K562 (cell line): ENCODE results near the gene TRMT112. TPM values are rescaled to one million over a fixed set of nuclear protein-coding genes. Genes with fewer than 3 reads are reported as not detected.

Source experiments
- ATAC-seq: fragments of 200-7000 bp; cut with Tn5 transposase; 3 replicates; pipeline ENCODE4 v1.9.1; 2020; ENCODE audit warnings: moderate library complexity
- BruUV-seq: library from RNA; stranded (reverse); fragments of 400-500 nt; replicated peaks from 2 replicates; lab custom pipeline; 2021; lab: Mats Ljungman, UMichigan
- CTCF ChIA-PET: fragments of 300-600 bp; formaldehyde crosslinking; extraction: SDS; loops from one replicate; lab custom pipeline; 2021; ENCODE audit warnings: low intra/inter-chr PET ratio; lab: Yijun Ruan, JAX
- POLR2A ChIA-PET: fragments of 300-600, 350-650 bp; sonication (Branson Sonifier 250); formaldehyde crosslinking; extraction: SDS; loops from one replicate; lab custom pipeline; 2021; ENCODE audit warnings: antibody characterized with exemption, inconsistent platforms; lab: Yijun Ruan, JAX
- DNase-seq, 4 experiments: peaks; one replicate each; pipeline versions ENCODE4 v3.0.0 to v3.0.0-alpha.2; 2011 to 2018; ENCODE audit warnings: low spot score in 3 of 4, mixed read lengths in 3 of 4; ENCODE audit errors: extremely low read depth in 1 of 4
- FAIRE-seq: peaks from 2 replicates; lab custom pipeline; 2011; peaks lifted over from hg19 to GRCh38; lab: Jason Lieb, UNC
- H2AFZ ChIP-seq: 2 replicates; pipeline ENCODE4 v1.6.0; 2011; ENCODE audit warnings: low read depth, low read length, control low read depth, inconsistent platforms
- H3K27ac ChIP-seq: fragments of 200-600 bp; 3 replicates; pipeline ENCODE4 v1.8.0; 2011; ENCODE audit warnings: low read depth, mild to moderate bottlenecking, control low read depth, inconsistent platforms, low read length, moderate library complexity, mixed read lengths; ENCODE audit errors: extremely low read depth
- H3K27me3 ChIP-seq, 2 experiments: fragments of 300-600 bp in 1 of 2; 2 replicates in 1 of 2; 3 replicates in 1 of 2; pipeline versions ENCODE4 v1.6.0 to v1.8.0; 2011; ENCODE audit warnings: inconsistent platforms in 2 of 2, low read length in 2 of 2, mild to moderate bottlenecking in 1 of 2, mixed read lengths in 1 of 2, moderate library complexity in 1 of 2; ENCODE audit not compliant: control insufficient read depth in 2 of 2, insufficient read depth in 2 of 2
- H3K36me3 ChIP-seq: fragments of 300-600 bp; 3 replicates; pipeline ENCODE4 v1.8.0; 2011; ENCODE audit warnings: mild to moderate bottlenecking, low read length, inconsistent platforms; ENCODE audit not compliant: control insufficient read depth, insufficient read depth
- H3K4me1 ChIP-seq, 2 experiments: fragments of 200-600 bp in 1 of 2; replicated peaks in 1 of 2; 2 replicates in 1 of 2; 3 replicates in 1 of 2; pipeline versions ENCODE4 v1.5.1 to v1.8.0; 2011; ENCODE audit warnings: inconsistent platforms in 2 of 2, low read length in 2 of 2, mild to moderate bottlenecking in 1 of 2, mixed read lengths in 1 of 2, moderate library complexity in 1 of 2; ENCODE audit not compliant: control insufficient read depth in 2 of 2, insufficient read depth in 2 of 2
- H3K4me2 ChIP-seq: 2 replicates; pipeline ENCODE4 v1.6.1; 2011; ENCODE audit warnings: low read length, control low read depth, inconsistent platforms, mixed read lengths; ENCODE audit not compliant: insufficient read depth
- H3K4me3 ChIP-seq: fragments of 200-600 bp; sonication (generic), shearing (Covaris generic); 2 replicates; pipeline ENCODE4 v1.5.1; 2016; ENCODE audit warnings: control low read depth, inconsistent platforms
- H3K79me2 ChIP-seq: fragments of 200-600 bp; 3 replicates; pipeline ENCODE4 v1.8.0; 2011; ENCODE audit warnings: low read length, inconsistent platforms; ENCODE audit not compliant: control insufficient read depth, insufficient read depth
- H3K9ac ChIP-seq, 2 experiments: 2 replicates each; pipeline versions ENCODE4 v1.6.0 to v1.6.1; 2011; ENCODE audit warnings: low read depth in 2 of 2, low read length in 2 of 2, control low read depth in 1 of 2, inconsistent platforms in 1 of 2, mild to moderate bottlenecking in 1 of 2, mixed read lengths in 1 of 2; ENCODE audit not compliant: insufficient read depth in 1 of 2
- H3K9me1 ChIP-seq: one replicate; pipeline ENCODE4 v1.6.0; 2011; ENCODE audit warnings: inconsistent platforms, mild to moderate bottlenecking, low read length, moderate library complexity; ENCODE audit not compliant: control insufficient read depth, insufficient read depth
- H3K9me3 ChIP-seq: replicated peaks from 2 replicates; pipeline ENCODE4 v1.5.1; 2011; ENCODE audit warnings: low read depth, low read length, inconsistent platforms; ENCODE audit not compliant: control insufficient read depth, insufficient read depth
- H4K20me1 ChIP-seq: replicated peaks from 2 replicates; pipeline ENCODE4 v1.6.1; 2011; ENCODE audit warnings: low read length, inconsistent platforms, mixed read lengths; ENCODE audit not compliant: control insufficient read depth, insufficient read depth
- CBX3 ChIP-seq, 2 experiments: IDR thresholded peaks; 1 replicate in 1 of 2; 2 replicates in 1 of 2; pipeline ENCODE4 v1.6.1; 2012; ENCODE audit warnings: inconsistent platforms in 2 of 2, low read length in 2 of 2, borderline replicate concordance in 1 of 2, control low read depth in 1 of 2
- HCFC1 ChIP-seq: IDR thresholded peaks from 2 replicates; pipeline ENCODE4 v1.6.1; 2012; ENCODE audit warnings: low read depth, low read length, improper control_type of control experiment
- NCOA1 ChIP-seq: fragments of 450-650 bp; IDR thresholded peaks from 2 replicates; pipeline ENCODE4 v1.6.1; 2016; ENCODE audit warnings: low read depth
- WGBS: fragments of 100-300 bp; shearing (Covaris generic); methylation state at CpG from one replicate; pipeline ENCODE4 v1.1.6; 2016; ENCODE audit warnings: low coverage, mixed read lengths; ENCODE audit not compliant: insufficient coverage; ENCODE audit errors: missing lambda C conversion rate; 5-methylcytosine and 5-hydroxymethylcytosine counted together
- in situ Hi-C: fragments of 300-500 bp; cut with MboI; formaldehyde crosslinking; loops from 4 replicates; pipeline ENCODE4 v1.15.0; 2018; ENCODE audit warnings: inconsistent platforms, mixed read lengths
- intact Hi-C: fragments of 100-400 bp; cut with micrococcal nuclease; formaldehyde crosslinking; loops from 2 replicates; pipeline ENCODE4 v1.14.2; 2022
- polyA plus RNA-seq, 8 experiments: library from polyadenylated mRNA; depleted of rRNA in 4 of 8; stranded (reverse) in 5 of 8; unstranded in 3 of 8; fragments of >200 nt; fragmentation: Nextera tagmentation in 2 of 8; fragmentation: Illumina TruSeq in 1 of 8; extraction: Ambion mirVana in 2 of 8; extraction: Trizol in 1 of 8; gene quantifications; 2 replicates each; pipeline versions ENCODE4 v1.2.1 to v1.2.3, GENCODE V29; 2011 to 2014; ENCODE audit warnings: inconsistent platforms in 1 of 8, missing spikeins in 1 of 8
- total RNA-seq, 7 experiments: library from RNA; depleted of rRNA in 6 of 7; stranded (reverse); fragments of >200 nt in 6 of 7; fragmentation: Illumina TruSeq in 2 of 7; extraction: Trizol in 2 of 7; gene quantifications; 2 replicates each; pipeline versions ENCODE4 v1.2.1 to v1.2.3, GENCODE V29; 2011 to 2021; ENCODE audit warnings: low replicate concordance in 1 of 7
- TF ChIP-seq, protein P1 (sequence below), 3 experiments: IDR thresholded peaks in 2 of 3; conservative IDR thresholded peaks in 1 of 3; 2 replicates each; pipeline ENCODE4 v1.5.1; 2011 to 2012; ENCODE audit warnings: low read length in 3 of 3, mild to moderate bottlenecking in 3 of 3, control low read depth in 2 of 3, improper control_type of control experiment in 1 of 3, inconsistent platforms in 1 of 3, low read depth in 1 of 3, mixed read lengths in 1 of 3, moderate library complexity in 1 of 3; ENCODE audit not compliant: insufficient read depth in 2 of 3
- TF ChIP-seq, protein P2 (sequence below): fragments of 450-650 bp; IDR thresholded peaks from 2 replicates; pipeline ENCODE4 v1.6.1; 2016; ENCODE audit warnings: low read depth

The TRMT112 gene
- total and polyA plus RNA-seq, 9 of the 15 experiments (the other 6 are each of a cell fraction or from before 2014, with no cell fraction given), result 162 to 444 (median 300) TPM

DNA sequence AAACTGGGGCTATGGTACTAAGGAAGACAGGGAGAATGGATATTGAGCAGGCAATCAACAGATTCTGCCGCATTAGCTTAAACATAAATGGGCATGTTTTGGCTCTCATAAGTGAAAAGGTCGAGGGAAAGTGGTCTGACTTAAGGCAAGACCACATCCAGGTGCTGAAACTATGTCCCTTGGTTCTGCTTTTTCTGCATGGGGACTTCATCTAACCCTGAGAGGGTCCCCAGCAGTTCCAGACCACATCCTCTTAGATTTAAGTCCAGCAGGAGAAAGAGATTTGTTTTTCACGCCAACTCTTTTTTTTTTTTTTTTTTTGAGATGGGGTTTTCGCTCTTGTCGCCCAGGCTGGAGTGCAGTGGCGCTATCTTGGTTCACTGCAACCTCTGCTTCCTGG lies 47.1 kb upstream of the TRMT112 start:
- H3K27ac ChIP-seq, result no peak overlapping the region
- H3K27me3 ChIP-seq, result no peaks in the 10 kb centered on the region
- H3K4me3 ChIP-seq, result no peak overlapping the region
- ATAC-seq, result no peak
- no peak for DNase-seq
- no peaks in the 10 kb centered on the region for H4K20me1 ChIP-seq
- no peak overlapping the region for H2AFZ ChIP-seq
- WGBS, result 81% methylated on average over 3 of the region's 6 CpGs
- ChIA-PET POLR2A (interaction anchor here (0.6 kb wide), 1 partner anchor 969 kb away, joined by 4 read pairs; no protein-coding TSS in a partner anchor), CTCF (no interaction called here)
- peaks cover 2 to 17% of the 10 kb centered on the region in 2 experiments; a peak in 2 of 5 replicates for H3K4me1 ChIP-seq
- H3K9me3 ChIP-seq, result no peaks in the 10 kb centered on the region
- no peak overlapping the region for H3K4me2 ChIP-seq
- H3K36me3 ChIP-seq, result peaks cover 79% of the 10 kb centered on the region; the same call in 2 of the 3 replicates
- no peaks in the 10 kb centered on the region for H3K9me1 ChIP-seq
- H3K79me2 ChIP-seq, result peaks cover 5% of the 10 kb centered on the region
- no TSS peak for BruUV-seq
- H3K9ac ChIP-seq, result no peak overlapping the region
- intact Hi-C loops (no loop called here), in situ Hi-C loops (no loop called here)
- no peak for FAIRE-seq
- TF ChIP-seq HCFC1 (no peak), NCOA1 (no peak), CBX3 (IDR thresholded peaks at IDR 0.05; ENCODE audit: borderline replicate concordance in 1 of 2, low read length in 2 of 2) (no peak)
- TF ChIP-seq, protein P1, sequence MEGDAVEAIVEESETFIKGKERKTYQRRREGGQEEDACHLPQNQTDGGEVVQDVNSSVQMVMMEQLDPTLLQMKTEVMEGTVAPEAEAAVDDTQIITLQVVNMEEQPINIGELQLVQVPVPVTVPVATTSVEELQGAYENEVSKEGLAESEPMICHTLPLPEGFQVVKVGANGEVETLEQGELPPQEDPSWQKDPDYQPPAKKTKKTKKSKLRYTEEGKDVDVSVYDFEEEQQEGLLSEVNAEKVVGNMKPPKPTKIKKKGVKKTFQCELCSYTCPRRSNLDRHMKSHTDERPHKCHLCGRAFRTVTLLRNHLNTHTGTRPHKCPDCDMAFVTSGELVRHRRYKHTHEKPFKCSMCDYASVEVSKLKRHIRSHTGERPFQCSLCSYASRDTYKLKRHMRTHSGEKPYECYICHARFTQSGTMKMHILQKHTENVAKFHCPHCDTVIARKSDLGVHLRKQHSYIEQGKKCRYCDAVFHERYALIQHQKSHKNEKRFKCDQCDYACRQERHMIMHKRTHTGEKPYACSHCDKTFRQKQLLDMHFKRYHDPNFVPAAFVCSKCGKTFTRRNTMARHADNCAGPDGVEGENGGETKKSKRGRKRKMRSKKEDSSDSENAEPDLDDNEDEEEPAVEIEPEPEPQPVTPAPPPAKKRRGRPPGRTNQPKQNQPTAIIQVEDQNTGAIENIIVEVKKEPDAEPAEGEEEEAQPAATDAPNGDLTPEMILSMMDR (IDR thresholded peaks at IDR 0.05 in 2 of 3, conservative IDR thresholded peaks at IDR 0.05 in 1 of 3; ENCODE audit: insufficient read depth in 2 of 3, low read depth in 1 of 3, low read length in 3 of 3), result no peak
- TF ChIP-seq, protein P2, sequence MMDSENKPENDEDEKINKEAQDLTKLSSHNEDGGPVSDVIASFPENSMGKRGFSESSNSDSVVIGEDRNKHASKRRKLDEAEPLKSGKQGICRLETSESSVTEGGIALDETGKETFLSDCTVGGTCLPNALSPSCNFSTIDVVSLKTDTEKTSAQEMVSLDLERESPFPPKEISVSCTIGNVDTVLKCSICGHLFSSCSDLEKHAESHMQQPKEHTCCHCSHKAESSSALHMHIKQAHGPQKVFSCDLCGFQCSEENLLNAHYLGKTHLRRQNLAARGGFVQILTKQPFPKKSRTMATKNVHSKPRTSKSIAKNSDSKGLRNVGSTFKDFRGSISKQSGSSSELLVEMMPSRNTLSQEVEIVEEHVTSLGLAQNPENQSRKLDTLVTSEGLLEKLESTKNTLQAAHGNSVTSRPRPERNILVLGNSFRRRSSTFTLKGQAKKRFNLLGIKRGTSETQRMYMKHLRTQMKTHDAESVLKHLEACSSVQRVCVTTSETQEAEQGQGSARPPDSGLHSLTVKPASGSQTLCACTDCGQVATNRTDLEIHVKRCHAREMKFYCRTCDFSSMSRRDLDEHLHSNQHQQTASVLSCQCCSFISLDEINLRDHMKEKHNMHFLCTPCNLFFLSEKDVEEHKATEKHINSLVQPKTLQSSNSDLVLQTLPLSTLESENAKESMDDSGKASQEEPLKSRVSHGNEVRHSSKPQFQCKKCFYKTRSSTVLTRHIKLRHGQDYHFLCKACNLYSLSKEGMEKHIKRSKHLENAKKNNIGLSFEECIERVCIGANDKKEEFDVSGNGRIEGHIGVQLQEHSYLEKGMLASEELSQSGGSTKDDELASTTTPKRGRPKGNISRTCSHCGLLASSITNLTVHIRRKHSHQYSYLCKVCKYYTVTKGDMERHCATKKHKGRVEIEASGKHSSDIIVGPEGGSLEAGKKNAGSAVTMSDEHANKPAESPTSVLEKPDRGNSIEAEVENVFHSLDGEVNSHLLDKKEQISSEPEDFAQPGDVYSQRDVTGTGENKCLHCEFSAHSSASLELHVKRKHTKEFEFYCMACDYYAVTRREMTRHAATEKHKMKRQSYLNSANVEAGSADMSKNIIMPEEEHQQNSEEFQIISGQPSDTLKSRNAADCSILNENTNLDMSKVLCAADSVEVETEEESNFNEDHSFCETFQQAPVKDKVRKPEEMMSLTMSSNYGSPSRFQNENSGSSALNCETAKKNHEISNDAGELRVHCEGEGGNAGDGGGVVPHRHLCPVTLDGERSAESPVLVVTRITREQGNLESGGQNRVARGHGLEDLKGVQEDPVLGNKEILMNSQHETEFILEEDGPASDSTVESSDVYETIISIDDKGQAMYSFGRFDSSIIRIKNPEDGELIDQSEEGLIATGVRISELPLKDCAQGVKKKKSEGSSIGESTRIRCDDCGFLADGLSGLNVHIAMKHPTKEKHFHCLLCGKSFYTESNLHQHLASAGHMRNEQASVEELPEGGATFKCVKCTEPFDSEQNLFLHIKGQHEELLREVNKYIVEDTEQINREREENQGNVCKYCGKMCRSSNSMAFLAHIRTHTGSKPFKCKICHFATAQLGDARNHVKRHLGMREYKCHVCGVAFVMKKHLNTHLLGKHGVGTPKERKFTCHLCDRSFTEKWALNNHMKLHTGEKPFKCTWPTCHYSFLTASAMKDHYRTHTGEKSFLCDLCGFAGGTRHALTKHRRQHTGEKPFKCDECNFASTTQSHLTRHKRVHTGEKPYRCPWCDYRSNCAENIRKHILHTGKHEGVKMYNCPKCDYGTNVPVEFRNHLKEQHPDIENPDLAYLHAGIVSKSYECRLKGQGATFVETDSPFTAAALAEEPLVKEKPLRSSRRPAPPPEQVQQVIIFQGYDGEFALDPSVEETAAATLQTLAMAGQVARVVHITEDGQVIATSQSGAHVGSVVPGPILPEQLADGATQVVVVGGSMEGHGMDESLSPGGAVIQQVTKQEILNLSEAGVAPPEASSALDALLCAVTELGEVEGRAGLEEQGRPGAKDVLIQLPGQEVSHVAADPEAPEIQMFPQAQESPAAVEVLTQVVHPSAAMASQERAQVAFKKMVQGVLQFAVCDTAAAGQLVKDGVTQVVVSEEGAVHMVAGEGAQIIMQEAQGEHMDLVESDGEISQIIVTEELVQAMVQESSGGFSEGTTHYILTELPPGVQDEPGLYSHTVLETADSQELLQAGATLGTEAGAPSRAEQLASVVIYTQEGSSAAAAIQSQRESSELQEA, result no peak
